Endothelial cell of umbilical vein (primary cell): Measurements from ENCODE around the gene CHI3L2. TPM values are rescaled to one million over a fixed set of nuclear protein-coding genes. Genes with fewer than 3 reads are reported as not detected.

Source experiments
- BruUV-seq: library from RNA; stranded (reverse); fragments of 400-500 nt; replicated peaks from 2 replicates; lab custom pipeline; 2021; lab: Mats Ljungman, UMichigan
- CTCF ChIA-PET: fragments of 300-600, 350-600 bp; sonication (Branson Sonifier 250); formaldehyde crosslinking; loops from one replicate; lab custom pipeline; 2021; ENCODE audit warnings: antibody characterized with exemption, inconsistent platforms; lab: Charles Lee
- POLR2A ChIA-PET: fragments of 300-600, 350-600 bp; sonication (Branson Sonifier 250); formaldehyde crosslinking; loops from one replicate; lab custom pipeline; 2021; ENCODE audit warnings: antibody characterized with exemption, inconsistent platforms; lab: Charles Lee
- DNase-seq: peaks from one replicate; pipeline ENCODE4 v3.0.0-alpha.2; 2011; ENCODE audit warnings: low read depth, low spot score
- FAIRE-seq: peaks from 2 replicates; lab custom pipeline; 2011; peaks lifted over from hg19 to GRCh38; lab: Jason Lieb, UNC
- H2AFZ ChIP-seq: 2 replicates; pipeline ENCODE4 v1.6.0; 2012; ENCODE audit warnings: low read depth, low read length, control low read depth, inconsistent platforms
- H3K27ac ChIP-seq: 2 replicates; pipeline ENCODE4 v1.5.1; 2011; ENCODE audit warnings: low read depth, mild to moderate bottlenecking, control low read depth, low read length, moderate library complexity; ENCODE audit not compliant: insufficient read depth
- H3K27me3 ChIP-seq, 2 experiments: 2 replicates each; pipeline versions ENCODE4 v1.6.0 to v1.6.1; 2011; ENCODE audit warnings: low read length in 2 of 2, mixed read lengths in 1 of 2; ENCODE audit not compliant: control insufficient read depth in 2 of 2, insufficient read depth in 2 of 2
- H3K36me3 ChIP-seq, 2 experiments: 2 replicates in 1 of 2; 3 replicates in 1 of 2; pipeline ENCODE4 v1.5.1; 2011; ENCODE audit warnings: low read length in 2 of 2, mild to moderate bottlenecking in 1 of 2, moderate library complexity in 1 of 2; ENCODE audit not compliant: control insufficient read depth in 2 of 2, insufficient read depth in 2 of 2; ENCODE audit errors: extremely low read depth in 1 of 2
- H3K4me1 ChIP-seq: 3 replicates; pipeline ENCODE4 v1.5.1; 2011; ENCODE audit warnings: mild to moderate bottlenecking, low read length; ENCODE audit not compliant: control insufficient read depth, insufficient read depth; ENCODE audit errors: extremely low read depth
- H3K4me2 ChIP-seq: 2 replicates; pipeline ENCODE4 v1.6.1; 2011; ENCODE audit warnings: low read length, control low read depth, mixed read lengths; ENCODE audit not compliant: insufficient read depth
- H3K4me3 ChIP-seq, 3 experiments: fragments of 200-600 bp in 1 of 3; sonication (generic), shearing (Covaris generic) in 1 of 3; replicated peaks in 1 of 3; 2 replicates each; pipeline ENCODE4 v1.5.1; 2011 to 2016; ENCODE audit warnings: control low read depth in 3 of 3, low read length in 3 of 3, mild to moderate bottlenecking in 2 of 3, inconsistent platforms in 1 of 3, low read depth in 1 of 3, moderate library complexity in 1 of 3; ENCODE audit not compliant: insufficient read depth in 1 of 3
- H3K79me2 ChIP-seq: 2 replicates; pipeline ENCODE4 v1.6.0; 2012; ENCODE audit warnings: low read length, inconsistent platforms; ENCODE audit not compliant: control insufficient read depth, insufficient read depth
- H3K9ac ChIP-seq: replicated peaks from 2 replicates; pipeline ENCODE3; 2011; ENCODE audit warnings: low read length, control low read depth; ENCODE audit not compliant: insufficient read depth; ENCODE audit errors: extremely low read depth
- H3K9me1 ChIP-seq: replicated peaks from 3 replicates; pipeline ENCODE4 v1.6.0; 2011; ENCODE audit warnings: mild to moderate bottlenecking, low read length; ENCODE audit not compliant: control insufficient read depth, insufficient read depth; ENCODE audit errors: extremely low read depth
- H3K9me3 ChIP-seq: replicated peaks from 2 replicates; pipeline ENCODE4 v1.5.1; 2012; ENCODE audit warnings: low read length, inconsistent platforms; ENCODE audit not compliant: control insufficient read depth, insufficient read depth
- H4K20me1 ChIP-seq: replicated peaks from 2 replicates; pipeline ENCODE3; 2011; ENCODE audit warnings: mild to moderate bottlenecking, low read length; ENCODE audit not compliant: control insufficient read depth, insufficient read depth; ENCODE audit errors: extremely low read depth
- EZH2 ChIP-seq: IDR thresholded peaks from 2 replicates; pipeline ENCODE4 v1.6.1; 2012; ENCODE audit warnings: borderline replicate concordance, low read depth, mild to moderate bottlenecking, moderate library complexity, low read length, inconsistent platforms; ENCODE audit not compliant: severe bottlenecking
- FOS ChIP-seq: IDR thresholded peaks from 2 replicates; pipeline ENCODE4 v1.6.1; 2011; ENCODE audit warnings: mild to moderate bottlenecking, low read length, moderate library complexity, borderline replicate concordance; ENCODE audit not compliant: insufficient read depth
- GATA2 ChIP-seq: IDR thresholded peaks from 2 replicates; pipeline ENCODE4 v1.7.0; 2011; ENCODE audit warnings: low read depth, mild to moderate bottlenecking, moderate library complexity, mixed read lengths, low read length; ENCODE audit not compliant: insufficient read length, insufficient read depth
- JUN ChIP-seq: IDR thresholded peaks from 2 replicates; pipeline ENCODE4 v1.6.1; 2011; ENCODE audit warnings: borderline replicate concordance, low read depth; ENCODE audit not compliant: insufficient read length, insufficient read depth
- MYC ChIP-seq: IDR thresholded peaks from one replicate; pipeline ENCODE4 v1.6.1; 2011; ENCODE audit warnings: mild to moderate bottlenecking, low read depth, low read length
- POLR2A ChIP-seq: IDR thresholded peaks from 2 replicates; pipeline ENCODE4 v1.6.1; 2012; ENCODE audit warnings: low read depth, mild to moderate bottlenecking, control low read depth, low read length
- POLR2AphosphoS5 ChIP-seq: IDR thresholded peaks from 2 replicates; pipeline ENCODE4 v1.6.1; 2012; ENCODE audit warnings: low read depth, mild to moderate bottlenecking, control low read depth, low read length, moderate library complexity; ENCODE audit not compliant: insufficient read depth
- dilution Hi-C: fragments of 300-500 bp; cut with MboI; formaldehyde crosslinking; loops from one replicate; pipeline ENCODE4 v1.15.0; 2019; ENCODE audit warnings: low sequenced_read_pairs; ENCODE audit not compliant: extremely low pct_ligation_motif_present
- intact Hi-C: fragments of 100-400 bp; cut with micrococcal nuclease; formaldehyde crosslinking; loops from one replicate; pipeline ENCODE4 v1.10.0; 2022
- polyA plus RNA-seq, 4 experiments: library from polyadenylated mRNA; depleted of rRNA in 3 of 4; stranded (reverse) in 3 of 4; unstranded in 1 of 4; fragments of >200 nt; gene quantifications; 2 replicates each; pipeline versions ENCODE4 v1.2.1 to v1.2.3, GENCODE V29; 2011 to 2012; ENCODE audit warnings: missing spikeins in 1 of 4
- total RNA-seq: library from RNA; stranded (reverse); gene quantifications from 2 replicates; pipeline ENCODE4 v1.2.3, GENCODE V29; 2021
- TF ChIP-seq, protein P1 (sequence below): IDR thresholded peaks from 2 replicates; pipeline ENCODE4 v1.6.1; 2011; ENCODE audit not compliant: insufficient read depth, insufficient read length
- TF ChIP-seq, protein P2 (sequence below), 2 donors: IDR thresholded peaks; 1 replicate in 1 of 2; 2 replicates in 1 of 2; pipeline ENCODE4 v1.5.1; 2011; ENCODE audit warnings: low read length in 2 of 2, mild to moderate bottlenecking in 2 of 2, moderate library complexity in 2 of 2, control low read depth in 1 of 2, inconsistent platforms in 1 of 2, low read depth in 1 of 2; ENCODE audit not compliant: insufficient read depth in 1 of 2; ENCODE audit errors: extremely low read depth in 1 of 2

CHI3L2 gene
- total and polyA plus RNA-seq, 2 donors (not counting 3 experiments of a cell fraction or from before 2014, with no cell fraction given) = not detected

DNA sequence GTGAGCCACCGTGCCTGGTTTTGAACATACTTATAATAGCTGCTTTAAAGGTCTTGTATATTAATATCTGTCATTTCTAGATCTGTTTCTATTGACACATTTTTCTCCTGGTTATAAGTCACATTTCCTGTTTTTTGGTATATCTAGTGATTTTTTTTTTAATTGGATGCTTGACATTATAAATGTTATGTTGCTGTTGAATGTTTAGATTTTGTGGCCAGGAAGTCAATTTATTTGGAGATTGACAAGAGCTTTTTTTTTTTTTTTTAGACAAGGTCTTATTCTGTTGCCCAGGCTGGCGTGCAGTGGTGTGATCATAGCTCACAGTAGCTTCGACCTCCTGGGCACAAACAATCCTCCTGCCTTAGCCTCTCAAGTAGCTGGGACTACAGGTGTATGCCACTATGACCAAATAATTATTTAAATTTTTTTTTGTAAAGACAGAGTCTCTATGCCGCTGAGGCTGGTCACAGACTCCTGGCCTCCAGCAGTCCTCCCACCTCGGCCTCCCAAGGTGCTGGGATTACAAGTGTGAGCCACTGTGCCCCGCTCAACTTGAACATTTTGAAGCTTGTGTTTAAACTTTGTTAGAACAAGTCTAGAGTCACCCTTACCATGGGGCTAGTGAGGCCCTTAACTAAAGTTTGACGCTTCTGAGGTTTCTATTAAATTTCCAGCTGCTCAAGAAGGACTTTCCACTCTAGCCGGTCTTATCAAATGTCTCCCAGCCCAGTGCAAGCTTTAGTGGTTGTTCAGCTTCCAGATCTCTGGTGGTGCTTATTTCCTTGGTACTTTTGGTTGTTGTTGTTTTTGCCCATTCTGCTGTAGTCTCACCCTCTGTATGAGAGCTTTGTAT lies 8.6 kb upstream of the CHI3L2 start:
- intact Hi-C loops (no loop called here), dilution Hi-C loops (no loop called here)
- no TSS peak for BruUV-seq

More for the DNA sequence above, 8.6 kb upstream of the CHI3L2 start:
- Histone ChIP-seq H3K9me3 (no peaks in the 10 kb centered on the region), H4K20me1 (no peaks in the 10 kb centered on the region), H3K9me1 (no peaks in the 10 kb centered on the region), H2AFZ (no peak overlapping the region), H3K27me3 (peaks cover 5 to 7% of the 10 kb centered on the region in 2 experiments), H3K4me3 (no peak overlapping the region), H3K79me2 (no peaks in the 10 kb centered on the region), H3K27ac (no peak overlapping the region), H3K4me2 (no peak overlapping the region), H3K9ac (no peak overlapping the region), H3K36me3 (no peaks in the 10 kb centered on the region), H3K4me1 (no peaks in the 10 kb centered on the region)
- CTCF ChIA-PET = interaction anchor here (1.3 to 7.4 kb wide), 5 partner anchors 17 to 223 kb away, joined by 4 to 266 read pairs (median 5); no protein-coding TSS in a partner anchor
- POLR2A ChIA-PET = no interaction called here
- FAIRE-seq (no peak), DNase-seq (no peak)
- TF ChIP-seq GATA2 (no peak), JUN (no peak), FOS (no peak), POLR2A (no peak), MYC (no peak), POLR2AphosphoS5 (no peak), EZH2 (no peak)
- TF ChIP-seq, protein P1, sequence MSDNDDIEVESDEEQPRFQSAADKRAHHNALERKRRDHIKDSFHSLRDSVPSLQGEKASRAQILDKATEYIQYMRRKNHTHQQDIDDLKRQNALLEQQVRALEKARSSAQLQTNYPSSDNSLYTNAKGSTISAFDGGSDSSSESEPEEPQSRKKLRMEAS = no peak
- TF ChIP-seq, protein P2, sequence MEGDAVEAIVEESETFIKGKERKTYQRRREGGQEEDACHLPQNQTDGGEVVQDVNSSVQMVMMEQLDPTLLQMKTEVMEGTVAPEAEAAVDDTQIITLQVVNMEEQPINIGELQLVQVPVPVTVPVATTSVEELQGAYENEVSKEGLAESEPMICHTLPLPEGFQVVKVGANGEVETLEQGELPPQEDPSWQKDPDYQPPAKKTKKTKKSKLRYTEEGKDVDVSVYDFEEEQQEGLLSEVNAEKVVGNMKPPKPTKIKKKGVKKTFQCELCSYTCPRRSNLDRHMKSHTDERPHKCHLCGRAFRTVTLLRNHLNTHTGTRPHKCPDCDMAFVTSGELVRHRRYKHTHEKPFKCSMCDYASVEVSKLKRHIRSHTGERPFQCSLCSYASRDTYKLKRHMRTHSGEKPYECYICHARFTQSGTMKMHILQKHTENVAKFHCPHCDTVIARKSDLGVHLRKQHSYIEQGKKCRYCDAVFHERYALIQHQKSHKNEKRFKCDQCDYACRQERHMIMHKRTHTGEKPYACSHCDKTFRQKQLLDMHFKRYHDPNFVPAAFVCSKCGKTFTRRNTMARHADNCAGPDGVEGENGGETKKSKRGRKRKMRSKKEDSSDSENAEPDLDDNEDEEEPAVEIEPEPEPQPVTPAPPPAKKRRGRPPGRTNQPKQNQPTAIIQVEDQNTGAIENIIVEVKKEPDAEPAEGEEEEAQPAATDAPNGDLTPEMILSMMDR (IDR thresholded peaks at IDR 0.05; ENCODE audit: extremely low read depth in 1 of 2, insufficient read depth in 1 of 2, low read depth in 1 of 2, low read length in 2 of 2) = no peak
